Left renal pelvis (tissue), 4 donors: ENCODE results near the gene DHRS11. TPM values are rescaled to one million over a fixed set of nuclear protein-coding genes. Genes with fewer than 3 reads are reported as not detected.

Experiments
- DNase-seq, 4 donors: peaks; one replicate each; pipeline ENCODE4 v3.0.0-alpha.2; 2013; ENCODE audit warnings: low read depth in 4 of 4, low spot score in 3 of 4
- polyA plus RNA-seq, 4 donors: library from polyadenylated mRNA; unstranded; fragments of 120-200 nt; gene quantifications; one replicate each; pipeline ENCODE4 v1.2.1, GENCODE V29; 2013; ENCODE audit not compliant: insufficient read length in 4 of 4

DHRS11 gene
- polyA plus RNA-seq, 4 donors = 7.1 to 30.8 (median 22.7) TPM

GRCh38 chr17:36613155-36613554 is 21.5 kb downstream of the DHRS11 start:
- DNase-seq = no peak

- DNase-seq = no peak
These were observed 22.4 kb downstream of the DHRS11 start for GRCh38 chr17:36614081-36614480.

GRCh38 chr17:36614933-36615332 is 23.3 kb downstream of the DHRS11 start:
- DNase-seq = no peak

- no peak for DNase-seq
These were observed 24.7 kb downstream of the DHRS11 start for GRCh38 chr17:36616061-36617029.

GRCh38 chr17:36617773-36618172 is 26.1 kb downstream of the DHRS11 start:
- DNase-seq = no peak

GRCh38 chr17:36623281-36623680 is 31.6 kb downstream of the DHRS11 start:
- no peak for DNase-seq

GRCh38 chr17:36625188-36625587 is 33.5 kb downstream of the DHRS11 start:
- DNase-seq = no peak

- DNase-seq = no peak
These were observed 35.4 kb downstream of the DHRS11 start for GRCh38 chr17:36627101-36627500.

GRCh38 chr17:36628576-36628975 is 36.9 kb downstream of the DHRS11 start:
- no peak for DNase-seq

- no peak for DNase-seq
These were observed 37.7 kb downstream of the DHRS11 start for GRCh38 chr17:36629252-36629847.

GRCh38 chr17:36629970-36630502 is 38.4 kb downstream of the DHRS11 start:
- no peak for DNase-seq

- DNase-seq = no peak
These were observed 39.3 kb downstream of the DHRS11 start for GRCh38 chr17:36631022-36631421.

GRCh38 chr17:36632916-36633771 is 41.5 kb downstream of the DHRS11 start:
- DNase-seq = no peak

- DNase-seq = no peak
These were observed 48.7 kb downstream of the DHRS11 start for GRCh38 chr17:36640346-36640745.

GRCh38 chr17:36640836-36641235 is 49.2 kb downstream of the DHRS11 start:
- no peak for DNase-seq

GRCh38 chr17:36641331-36641876 is 49.7 kb downstream of the DHRS11 start:
- no peak for DNase-seq

GRCh38 chr17:36641877-36642845 is 50.5 kb downstream of the DHRS11 start:
- DNase-seq = no peak

GRCh38 chr17:36643086-36643685 is 51.5 kb downstream of the DHRS11 start:
- DNase-seq = no peak

GRCh38 chr17:36645422-36645821 is 53.7 kb downstream of the DHRS11 start:
- no peak for DNase-seq
